22Rv1 (cell line): Measurements from ENCODE around the gene AFTPH.
A peak's percentile ranks its signal among the peaks of the same experiment; 100 is the strongest.

Source experiments
- H3K27ac ChIP-seq: fragments of 450-650 bp; 2 replicates; pipeline ENCODE4 v1.5.1; 2017
- ZFX ChIP-seq: fragments of 450-650 bp; IDR thresholded peaks from 2 replicates; pipeline ENCODE4 v1.6.1; 2017; ENCODE audit warnings: antibody characterized with exemption, borderline replicate concordance
- TF ChIP-seq, protein P1 (sequence below): fragments of 450-650 bp; IDR thresholded peaks from 2 replicates; pipeline ENCODE4 v1.5.1; 2017; ENCODE audit warnings: mild to moderate bottlenecking

AFTPH gene

DNA sequence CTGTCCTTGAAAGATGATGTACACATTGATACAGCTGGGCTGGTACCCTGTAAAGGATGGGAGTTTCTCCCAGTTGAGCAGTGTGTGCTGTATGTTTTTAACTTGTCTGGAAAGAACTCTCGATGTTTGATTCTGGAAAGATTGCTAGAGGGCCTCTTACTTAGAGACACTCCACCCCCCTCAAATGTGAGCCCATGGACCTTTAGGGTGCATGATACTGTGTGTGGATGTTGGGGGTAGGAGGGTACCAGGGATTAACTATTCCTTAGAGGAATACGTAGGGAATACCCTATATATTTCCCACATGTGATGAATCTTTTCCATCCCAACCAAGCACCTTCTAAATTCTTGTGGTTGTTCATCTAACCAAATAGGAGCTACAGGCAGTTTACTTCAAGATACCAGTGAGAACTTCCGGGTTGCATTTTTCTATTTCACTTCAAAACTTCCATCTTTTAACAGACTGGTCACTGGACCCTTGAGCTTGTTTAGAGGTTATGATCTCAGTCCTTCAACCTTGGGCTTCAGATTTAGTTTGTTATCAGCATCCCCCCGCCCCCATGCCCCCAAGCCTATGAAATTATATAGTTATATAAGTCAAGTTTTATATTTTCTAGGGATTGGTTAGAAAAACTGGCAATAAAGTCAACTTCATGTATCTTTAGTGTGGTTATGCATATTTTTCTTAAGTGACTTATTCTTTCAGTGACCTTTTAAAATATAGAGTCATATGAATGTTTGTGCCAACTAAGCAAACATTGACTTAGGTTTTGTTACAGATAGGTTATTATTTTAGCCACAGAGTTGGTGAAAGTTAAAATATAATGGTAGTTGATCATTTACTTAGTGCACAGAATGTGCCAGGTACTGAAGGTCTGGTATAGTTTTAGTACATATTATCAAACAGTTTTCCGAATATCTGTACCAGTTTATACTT lies 18.2 kb downstream of the AFTPH start:
- H3K27ac ChIP-seq = peak overlapping the region; percentile 70
- TF ChIP-seq ZFX = no peak
- TF ChIP-seq, protein P1, sequence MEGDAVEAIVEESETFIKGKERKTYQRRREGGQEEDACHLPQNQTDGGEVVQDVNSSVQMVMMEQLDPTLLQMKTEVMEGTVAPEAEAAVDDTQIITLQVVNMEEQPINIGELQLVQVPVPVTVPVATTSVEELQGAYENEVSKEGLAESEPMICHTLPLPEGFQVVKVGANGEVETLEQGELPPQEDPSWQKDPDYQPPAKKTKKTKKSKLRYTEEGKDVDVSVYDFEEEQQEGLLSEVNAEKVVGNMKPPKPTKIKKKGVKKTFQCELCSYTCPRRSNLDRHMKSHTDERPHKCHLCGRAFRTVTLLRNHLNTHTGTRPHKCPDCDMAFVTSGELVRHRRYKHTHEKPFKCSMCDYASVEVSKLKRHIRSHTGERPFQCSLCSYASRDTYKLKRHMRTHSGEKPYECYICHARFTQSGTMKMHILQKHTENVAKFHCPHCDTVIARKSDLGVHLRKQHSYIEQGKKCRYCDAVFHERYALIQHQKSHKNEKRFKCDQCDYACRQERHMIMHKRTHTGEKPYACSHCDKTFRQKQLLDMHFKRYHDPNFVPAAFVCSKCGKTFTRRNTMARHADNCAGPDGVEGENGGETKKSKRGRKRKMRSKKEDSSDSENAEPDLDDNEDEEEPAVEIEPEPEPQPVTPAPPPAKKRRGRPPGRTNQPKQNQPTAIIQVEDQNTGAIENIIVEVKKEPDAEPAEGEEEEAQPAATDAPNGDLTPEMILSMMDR = no peak

DNA sequence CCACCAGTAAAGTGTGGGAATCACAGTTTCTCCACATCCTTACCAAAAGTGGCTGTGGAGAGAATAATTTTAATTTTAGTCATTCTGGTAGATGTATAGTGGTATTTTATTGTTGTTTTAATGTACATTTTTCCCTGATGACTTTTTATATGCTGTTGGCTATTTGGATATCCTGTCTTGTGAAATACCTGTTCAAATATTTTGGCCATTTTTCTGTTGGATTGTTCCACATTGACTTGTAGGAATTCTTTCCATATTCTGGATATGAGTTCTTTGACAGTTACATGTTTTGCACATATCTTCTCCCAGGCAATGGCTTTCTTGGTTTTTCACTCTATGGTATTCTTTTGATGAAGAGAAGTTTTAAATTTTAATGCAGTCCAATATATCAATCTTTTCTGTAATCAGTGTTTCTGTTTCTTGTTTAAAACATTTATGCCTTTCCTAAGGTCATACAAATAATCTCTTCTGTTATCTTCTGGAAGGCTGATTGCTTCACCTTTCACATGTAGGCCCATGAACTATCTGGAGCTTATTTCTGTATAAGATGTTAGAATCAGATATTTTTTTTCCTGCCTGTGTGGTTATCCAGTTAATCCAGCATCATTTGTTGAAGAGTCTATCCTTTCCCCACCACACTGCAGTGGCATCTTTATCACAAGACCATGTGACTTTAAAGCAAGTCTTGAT lies 19.0 kb downstream of the AFTPH start:
- TF ChIP-seq, protein P1 = no peak
- peak overlapping the region; percentile 70 for H3K27ac ChIP-seq

DNA sequence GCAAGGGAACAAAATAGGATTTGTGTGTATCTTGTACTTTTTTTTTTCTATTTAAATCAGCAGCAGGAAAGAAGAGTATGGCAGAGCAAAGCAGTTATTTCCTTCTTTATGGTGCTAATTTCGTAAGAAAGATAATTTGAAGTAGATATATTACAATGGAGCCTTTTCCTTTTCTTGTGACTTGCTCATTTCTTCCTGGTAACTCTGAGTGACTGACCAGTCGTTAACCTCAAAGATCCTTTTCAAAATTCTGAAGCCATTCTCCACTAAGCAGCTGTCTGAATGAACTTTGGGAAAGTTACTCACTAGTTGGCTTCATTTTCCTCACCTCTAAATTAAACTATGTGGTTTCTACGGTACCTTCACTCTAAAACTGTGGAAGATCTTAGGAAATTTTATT lies 24.6 kb downstream of the AFTPH start:
- TF ChIP-seq, protein P1 = no peak
- TF ChIP-seq ZFX = no peak
- H3K27ac ChIP-seq = no peak overlapping the region

DNA sequence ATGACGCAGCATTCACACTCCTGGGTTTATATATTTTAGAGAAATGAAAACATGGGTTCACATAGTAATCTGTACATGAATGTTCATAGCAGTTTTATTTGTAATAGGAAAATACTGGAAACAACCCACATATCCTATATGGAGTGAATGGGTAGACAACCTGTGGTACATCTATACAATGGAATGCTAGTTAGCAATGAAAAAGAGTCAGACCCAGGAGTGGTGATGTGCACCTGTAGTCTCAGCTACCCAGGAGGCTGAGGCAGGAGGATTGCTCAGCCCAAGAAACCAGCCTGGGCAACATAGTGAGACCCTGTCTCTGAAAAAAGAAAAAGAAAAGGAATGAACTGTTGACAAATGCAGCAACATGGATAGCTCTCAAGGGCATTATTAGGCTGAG lies 25.9 kb downstream of the AFTPH start:
- TF ChIP-seq ZFX = no peak
- TF ChIP-seq, protein P1 = no peak
- no peak overlapping the region for H3K27ac ChIP-seq

DNA sequence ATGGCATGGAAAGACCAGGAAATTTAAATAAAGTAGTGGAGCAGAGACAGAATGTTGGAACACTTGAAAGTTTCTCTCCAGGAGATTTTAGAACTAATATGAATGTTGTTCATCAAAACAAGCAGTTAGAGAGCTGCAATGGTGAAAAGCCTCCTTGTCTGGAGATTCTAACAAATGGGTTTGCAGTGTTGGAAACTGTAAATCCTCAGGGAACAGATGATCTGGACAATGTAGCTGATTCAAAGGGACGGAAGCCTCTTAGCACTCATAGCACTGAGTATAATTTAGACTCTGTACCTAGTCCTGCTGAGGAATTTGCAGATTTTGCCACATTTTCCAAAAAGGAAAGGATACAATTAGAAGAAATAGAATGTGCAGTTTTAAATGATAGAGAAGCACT lies 27.7 kb downstream of the AFTPH start:
- TF ChIP-seq ZFX = no peak
- TF ChIP-seq, protein P1 = no peak
- no peak overlapping the region for H3K27ac ChIP-seq

DNA sequence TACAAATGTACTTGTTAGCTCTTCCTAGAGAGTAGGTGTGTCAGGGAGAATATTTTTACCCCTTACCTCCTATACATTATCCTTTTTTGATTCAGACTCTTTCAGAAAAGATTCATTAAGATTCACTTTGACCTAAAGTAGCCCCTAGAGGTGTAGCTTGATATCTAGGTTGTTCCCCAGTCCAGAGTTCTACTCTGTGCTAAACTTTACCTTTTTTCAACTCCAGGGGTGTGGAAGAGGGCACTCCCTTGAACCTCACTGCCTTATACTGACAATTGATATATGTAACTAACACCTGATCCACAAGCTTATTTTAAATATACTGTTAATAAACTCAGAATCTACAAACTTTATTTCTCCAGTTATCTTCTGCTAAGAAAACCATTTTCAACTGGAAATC lies 30.0 kb downstream of the AFTPH start:
- H3K27ac ChIP-seq = no peak overlapping the region
- no peak for TF ChIP-seq ZFX
- TF ChIP-seq, protein P1 = no peak

DNA sequence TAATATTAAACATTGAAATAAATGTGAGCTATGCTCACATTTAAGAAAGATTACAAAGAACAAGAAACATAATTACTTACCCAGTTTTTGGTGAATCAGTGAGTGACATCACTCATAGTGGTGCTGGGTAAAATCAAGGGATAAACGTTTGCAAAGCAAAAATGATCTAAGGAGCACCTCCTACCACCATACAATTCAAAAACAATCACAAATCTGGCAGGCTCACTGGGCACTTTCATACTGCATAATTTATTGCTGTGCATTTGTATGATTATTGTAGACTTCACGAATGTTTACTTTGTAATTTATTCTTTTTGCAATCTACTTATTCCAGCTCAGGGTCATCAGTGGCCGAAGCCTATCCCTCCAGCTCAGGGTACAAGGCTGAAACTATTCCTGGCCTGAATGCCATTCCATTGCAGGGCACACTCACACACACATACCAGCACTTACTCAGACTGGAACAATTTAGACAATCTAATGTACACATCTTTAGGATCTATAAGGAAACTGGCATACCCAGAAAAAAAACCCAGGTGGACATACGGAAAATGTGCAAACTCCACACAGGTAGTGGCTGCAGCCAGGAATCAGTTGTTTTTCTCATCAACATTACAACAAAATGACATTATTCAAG lies 34.4 kb downstream of the AFTPH start:
- TF ChIP-seq ZFX = no peak
- TF ChIP-seq, protein P1 = no peak
- no peak overlapping the region for H3K27ac ChIP-seq
